ENCODE measurements around the gene STPG4.

STPG4 gene

DNA sequence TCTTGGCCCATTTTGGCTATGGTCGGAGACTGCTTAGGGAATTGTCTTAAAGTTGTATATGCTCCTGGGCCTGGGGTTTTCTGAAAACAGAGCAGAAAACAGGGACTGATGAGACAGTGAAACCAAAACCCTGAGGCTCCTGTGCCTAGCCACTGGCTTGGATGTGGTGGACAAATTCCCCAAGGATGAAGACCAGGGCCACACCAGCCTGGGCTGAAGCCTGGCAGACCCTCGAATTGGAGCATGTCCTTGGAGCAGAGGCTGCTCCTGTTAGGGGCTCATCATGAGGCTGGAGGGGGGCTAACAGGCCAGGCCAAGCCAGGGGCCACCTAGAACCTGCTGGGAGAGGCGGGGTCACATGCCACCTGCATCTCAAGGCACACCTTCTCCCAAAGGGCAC, 68.1 kb downstream of the STPG4 start:
- no peak for DNase-seq (ENCODE audit: low read depth in 2 of 2)

DNA sequence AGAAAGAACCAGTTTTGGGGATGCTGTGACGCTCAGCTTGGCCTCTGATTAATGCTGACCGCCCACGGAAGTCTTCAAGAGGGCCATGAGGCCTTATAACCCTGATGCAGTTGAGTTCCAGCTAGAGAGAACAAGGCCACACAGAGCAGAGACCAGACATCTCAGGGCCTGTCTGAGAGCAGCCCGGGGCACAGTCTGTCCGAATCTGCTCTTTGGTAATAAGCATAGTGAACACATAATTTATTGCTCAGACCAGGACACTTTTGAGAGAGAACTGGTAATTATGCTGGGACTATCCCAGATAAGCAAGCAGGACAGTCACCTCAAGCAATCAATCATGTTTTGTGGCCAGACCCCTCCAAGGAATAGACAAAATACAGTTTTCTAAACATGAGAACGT, 68.5 kb downstream of the STPG4 start:
- no peak for DNase-seq (ENCODE audit: low read depth in 2 of 2)

GRCh38 chr2:47086054-47086471, 69.0 kb downstream of the STPG4 start:
- no peak for DNase-seq (ENCODE audit: low read depth in 2 of 2)

DNA sequence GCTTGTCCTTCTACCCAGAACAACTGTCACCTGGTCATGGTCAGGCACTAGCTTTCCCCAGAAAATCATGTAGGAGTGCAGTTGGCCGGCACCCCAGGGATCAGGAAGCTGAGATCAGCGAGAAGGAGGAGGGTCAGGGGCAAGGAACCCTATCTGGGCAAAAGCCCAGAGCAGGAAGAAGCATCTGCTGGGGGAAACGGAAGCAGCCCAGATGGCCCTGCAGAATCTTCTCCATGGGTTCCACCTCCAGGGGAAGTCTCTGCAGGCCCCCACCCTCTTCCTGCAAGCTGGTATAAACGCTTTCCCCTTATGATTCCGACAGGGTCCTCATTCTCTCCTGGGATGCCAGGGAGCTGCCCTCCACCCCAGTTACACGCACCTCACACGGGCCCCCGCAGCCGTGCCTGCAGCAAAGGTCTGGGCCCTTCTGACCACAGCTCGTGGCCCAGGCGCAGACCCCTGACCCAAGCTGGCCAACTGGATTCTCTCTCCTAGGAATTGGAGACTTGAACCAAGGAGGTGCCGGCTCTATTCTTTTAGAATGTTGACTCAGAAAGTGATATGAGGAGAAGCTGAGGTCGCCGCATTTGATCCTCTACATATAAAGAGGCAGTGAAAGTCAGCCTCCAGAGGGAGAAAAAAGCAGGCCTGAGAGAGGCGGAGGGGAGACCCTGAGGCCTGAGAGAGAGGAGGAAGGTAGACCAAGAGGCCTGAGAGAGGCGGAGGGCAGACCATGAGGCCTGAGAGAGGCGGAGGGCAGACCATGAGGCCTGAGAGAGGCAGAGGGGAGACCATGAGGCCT, 71.0 kb downstream of the STPG4 start:
- DNase-seq (ENCODE audit: low read depth in 2 of 2), result no peak

DNA sequence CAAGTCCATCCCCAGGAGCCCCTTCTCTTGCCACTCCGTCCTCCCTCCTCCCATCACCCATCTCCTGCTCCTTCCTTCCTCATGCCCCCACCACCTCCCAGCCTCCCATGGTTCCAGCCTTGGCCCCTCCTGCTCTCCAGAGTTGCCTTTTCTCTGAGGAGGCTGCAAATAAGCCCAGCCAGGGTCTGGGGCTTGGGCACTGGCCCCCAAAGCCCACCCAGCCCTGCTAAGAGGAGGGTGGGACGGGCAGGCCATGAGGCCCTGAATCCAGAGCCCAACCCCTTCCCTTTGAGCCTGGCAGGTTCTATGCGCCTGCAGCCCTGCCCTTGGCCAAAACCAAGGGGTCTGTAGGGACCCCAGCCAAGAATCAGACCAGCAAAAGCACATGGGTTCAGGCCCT, 71.6 kb downstream of the STPG4 start:
- DNase-seq (ENCODE audit: low read depth in 2 of 2), result no peak

- no peak for DNase-seq (ENCODE audit: low read depth in 2 of 2)
Observed at GRCh38 chr2:47083005-47083404, 72.1 kb downstream of the STPG4 start.

DNA sequence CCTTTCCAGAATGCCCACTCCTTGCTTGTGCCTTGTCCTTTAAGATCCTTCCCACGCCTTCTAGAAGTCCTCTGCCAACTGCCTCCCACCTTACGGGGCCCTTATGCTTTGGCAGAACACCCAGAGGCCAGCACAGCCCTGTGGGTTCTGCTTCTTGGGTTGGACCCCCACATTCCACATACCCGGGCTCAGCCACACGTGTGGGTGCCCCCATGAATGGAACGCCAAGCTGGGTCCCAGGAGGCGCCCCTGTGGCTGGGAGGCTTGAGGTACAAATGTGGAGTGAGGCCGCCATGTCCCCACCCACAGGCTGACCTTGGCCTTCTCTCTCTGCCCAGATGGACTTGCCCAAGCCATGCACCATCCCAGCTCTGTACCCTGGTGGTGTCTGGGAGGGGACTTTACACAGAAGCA, 74.2 kb downstream of the STPG4 start:
- DNase-seq (ENCODE audit: low read depth in 2 of 2), result no peak

DNA sequence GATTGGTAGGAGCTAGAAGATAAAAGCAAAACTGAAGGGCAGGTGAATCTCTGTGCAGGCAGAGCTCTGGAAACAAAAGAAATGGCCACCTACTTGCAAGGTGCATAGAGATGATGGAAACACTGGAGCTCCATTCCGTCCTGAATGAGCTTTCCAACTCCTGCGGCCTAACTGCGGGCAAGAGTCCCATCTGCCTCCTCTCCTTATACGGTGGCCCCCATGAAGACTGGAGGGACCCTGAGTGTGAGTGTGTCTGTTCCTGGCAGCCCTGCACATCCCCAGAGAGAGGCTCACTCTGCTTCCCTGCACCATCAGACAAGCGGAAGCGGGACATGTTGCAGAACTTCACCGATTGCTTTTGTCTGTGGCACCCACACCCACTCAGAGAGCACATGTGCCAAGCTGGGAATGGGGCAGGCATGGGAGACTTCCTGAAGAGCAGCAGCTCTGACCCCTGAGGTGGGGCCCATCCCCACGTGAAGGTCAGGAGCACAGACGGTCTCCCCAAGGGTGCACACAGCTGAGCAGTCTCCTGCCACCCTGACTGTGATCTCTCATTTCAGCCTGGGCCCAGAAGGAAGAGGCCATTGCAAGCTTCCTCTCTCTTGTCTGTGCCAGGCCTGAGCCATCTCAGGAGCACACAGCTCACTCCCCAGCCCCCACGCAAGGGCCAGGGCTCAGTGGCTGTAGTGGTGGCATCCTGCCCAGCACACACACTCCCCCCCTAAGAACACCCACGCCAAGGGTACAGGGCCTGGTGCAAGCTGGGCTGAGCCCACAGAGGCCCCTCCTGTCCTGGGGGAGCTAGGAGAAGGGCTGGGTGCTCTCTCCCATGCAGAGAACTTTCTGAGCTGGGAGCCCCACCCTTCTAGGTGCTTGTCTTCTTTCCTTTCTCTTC, 75.3 kb downstream of the STPG4 start:
- no peak for DNase-seq (ENCODE audit: low read depth in 2 of 2)

DNA sequence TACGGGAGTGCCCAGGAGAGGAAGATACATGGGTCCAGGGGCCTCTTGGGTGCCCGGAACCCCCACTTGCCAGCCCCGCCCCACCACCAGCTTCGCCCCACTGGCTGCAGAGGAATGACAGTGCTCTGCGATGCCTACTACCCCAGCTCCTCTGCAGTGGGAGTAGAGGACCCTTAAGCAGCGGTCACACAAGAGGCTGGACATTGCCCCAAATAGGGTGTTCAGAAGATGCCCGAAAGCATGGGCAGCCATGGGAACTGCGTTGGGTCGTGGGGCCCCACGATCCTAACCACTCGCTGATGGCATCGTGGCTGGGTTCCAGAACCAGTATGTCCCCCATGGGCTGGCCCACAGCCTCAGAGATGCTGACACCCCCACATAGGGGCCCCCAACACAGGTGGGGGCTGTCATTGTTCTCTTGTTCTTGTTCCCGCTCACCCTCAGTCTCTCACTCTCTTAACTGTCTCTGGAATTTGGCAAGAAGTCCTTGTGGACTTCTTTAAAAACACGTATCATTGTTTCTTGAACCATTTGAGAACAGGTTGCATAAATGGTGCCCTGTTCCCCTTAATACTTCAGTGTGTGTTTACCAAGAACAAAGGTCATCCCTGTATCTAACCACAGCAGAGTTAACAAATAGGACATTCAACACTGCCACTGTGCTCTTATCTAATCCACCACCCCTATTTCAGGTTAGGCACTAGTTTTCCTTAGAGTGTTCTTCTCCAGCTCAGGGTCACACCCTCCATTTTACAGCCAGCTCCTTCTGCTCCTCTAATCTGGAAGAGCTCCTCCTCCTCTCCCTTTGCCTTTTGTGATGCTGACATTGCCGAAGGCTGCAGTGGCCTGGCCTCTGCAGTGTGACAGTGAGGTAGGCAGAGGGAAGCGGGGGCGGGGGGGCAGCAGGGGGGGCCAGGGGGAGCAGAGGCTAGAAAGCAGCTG, 76.3 kb downstream of the STPG4 start:
- no peak for DNase-seq (ENCODE audit: low read depth in 2 of 2)

DNA sequence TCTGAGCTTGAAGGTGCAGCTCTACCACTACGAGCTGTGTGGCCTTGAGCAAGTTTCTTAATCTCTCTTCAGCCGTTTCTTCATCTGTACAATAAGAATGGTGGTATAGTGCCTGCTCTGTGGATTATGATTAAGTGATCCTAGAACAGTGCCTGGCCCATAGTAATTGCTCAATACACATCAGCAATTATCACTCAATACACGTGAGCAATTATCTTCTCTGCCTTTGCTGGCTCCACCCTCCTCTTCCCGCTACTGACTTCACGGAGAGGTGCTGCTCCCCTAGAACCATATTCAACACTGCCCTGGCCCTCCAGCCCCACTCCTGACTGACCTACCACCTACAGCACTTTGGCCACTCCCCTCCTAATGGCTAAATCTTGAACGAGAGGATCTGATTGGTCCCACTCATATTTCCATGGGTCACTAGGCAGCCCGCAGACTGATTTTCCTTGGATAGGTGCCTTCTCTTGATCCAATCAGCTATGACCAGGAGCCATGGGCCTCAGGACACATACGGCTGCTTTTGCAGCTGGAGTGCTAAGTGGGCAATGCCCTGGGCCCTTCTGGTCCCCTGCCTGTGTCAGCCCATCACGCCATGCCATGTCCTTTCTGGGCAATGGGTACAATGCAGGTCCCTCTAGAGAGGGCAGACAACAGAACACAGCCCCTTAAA, 77.5 kb downstream of the STPG4 start:
- DNase-seq (ENCODE audit: low read depth in 2 of 2), result no peak

DNA sequence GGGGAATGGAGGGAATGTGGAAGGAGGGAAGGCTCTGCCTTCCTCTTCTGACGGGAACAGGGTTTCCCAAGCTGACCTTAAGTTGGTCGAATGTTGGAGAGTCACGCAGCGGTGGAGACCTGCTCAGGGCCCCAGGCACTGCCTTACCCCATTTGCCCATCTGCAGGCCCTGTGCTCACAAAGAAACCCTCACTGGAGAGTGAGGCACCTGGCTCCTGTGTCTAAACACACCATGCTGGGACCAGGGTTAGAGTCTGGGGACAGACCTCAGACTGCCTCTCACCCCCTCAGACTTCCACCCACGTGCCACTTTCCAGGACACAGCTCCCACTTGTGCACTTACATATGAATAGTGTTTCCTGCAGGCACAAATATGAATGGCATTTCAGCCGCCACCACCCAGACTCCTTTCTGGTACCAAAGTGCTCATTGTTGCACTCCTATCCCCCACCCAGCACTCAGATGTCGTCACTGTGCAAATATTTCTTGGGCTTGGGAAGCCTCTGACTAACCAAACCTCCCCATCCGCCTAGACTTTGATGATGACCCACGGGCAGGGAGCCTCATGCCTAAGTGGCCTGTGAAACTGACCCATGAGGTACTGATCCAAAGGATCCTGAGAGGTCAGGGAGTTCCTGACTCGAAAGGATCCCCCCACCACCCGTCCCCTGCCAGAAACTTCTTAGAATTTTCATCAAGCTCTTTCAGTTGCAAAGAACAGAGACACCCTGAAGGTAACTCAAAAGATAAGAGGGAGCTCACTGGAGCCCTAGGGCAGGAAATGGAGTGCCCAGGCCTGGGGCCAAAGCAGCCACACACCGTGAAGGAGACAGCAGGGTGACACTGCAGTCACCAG, 78.3 kb downstream of the STPG4 start:
- DNase-seq (ENCODE audit: low read depth in 2 of 2), result no peak

DNA sequence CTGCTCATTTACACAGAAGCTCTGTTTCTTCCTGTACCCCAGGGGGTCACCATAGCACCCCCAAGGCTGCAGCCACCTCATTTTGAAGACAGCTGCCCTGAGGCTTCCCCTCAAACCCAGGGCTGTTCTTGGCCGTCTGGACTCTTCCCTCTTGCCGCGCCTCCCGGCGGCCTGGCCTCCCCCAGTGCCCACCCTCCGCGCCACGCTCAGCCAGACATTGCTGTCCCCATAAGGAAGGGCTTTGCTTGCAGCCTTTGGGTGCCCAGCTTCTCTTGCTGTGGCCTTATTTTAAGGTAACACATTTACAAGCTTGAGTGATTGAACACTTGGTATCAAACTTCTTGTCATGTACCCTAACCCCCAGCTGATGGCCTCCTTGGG, 79.0 kb downstream of the STPG4 start:
- no peak for DNase-seq (ENCODE audit: low read depth in 2 of 2)

- no peak for DNase-seq (ENCODE audit: low read depth in 2 of 2)
Observed at GRCh38 chr2:47075361-47076125, 79.6 kb downstream of the STPG4 start.

DNA sequence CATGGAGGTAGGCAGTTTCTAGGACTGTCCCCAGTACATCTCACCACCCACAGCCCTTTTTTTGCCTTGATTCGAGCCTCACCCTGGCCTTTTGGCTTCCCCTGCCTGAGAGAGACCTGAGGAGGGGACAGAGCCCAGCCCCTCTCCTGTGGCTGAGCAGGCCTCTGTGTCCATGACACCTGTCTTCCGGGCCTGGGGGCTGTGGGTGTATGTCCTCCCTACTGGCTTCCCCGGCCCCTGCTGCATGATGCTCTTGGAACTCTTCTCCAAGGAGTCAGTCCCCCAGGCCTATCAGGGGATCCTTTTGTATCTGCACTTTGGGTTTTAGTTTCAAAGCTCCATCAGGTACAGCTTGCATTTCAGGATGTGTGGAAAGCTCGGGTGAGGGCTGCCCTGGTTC, 80.4 kb downstream of the STPG4 start:
- DNase-seq (ENCODE audit: low read depth in 2 of 2), result no peak

- DNase-seq (ENCODE audit: low read depth in 2 of 2), result no peak
Observed at GRCh38 chr2:47073641-47074040, 81.5 kb downstream of the STPG4 start.

GRCh38 chr2:47073217-47073616, 81.9 kb downstream of the STPG4 start:
- DNase-seq (ENCODE audit: low read depth in 2 of 2), result no peak

- no peak for DNase-seq (ENCODE audit: low read depth in 2 of 2)
Observed at GRCh38 chr2:47072728-47073191, 82.3 kb downstream of the STPG4 start.

DNA sequence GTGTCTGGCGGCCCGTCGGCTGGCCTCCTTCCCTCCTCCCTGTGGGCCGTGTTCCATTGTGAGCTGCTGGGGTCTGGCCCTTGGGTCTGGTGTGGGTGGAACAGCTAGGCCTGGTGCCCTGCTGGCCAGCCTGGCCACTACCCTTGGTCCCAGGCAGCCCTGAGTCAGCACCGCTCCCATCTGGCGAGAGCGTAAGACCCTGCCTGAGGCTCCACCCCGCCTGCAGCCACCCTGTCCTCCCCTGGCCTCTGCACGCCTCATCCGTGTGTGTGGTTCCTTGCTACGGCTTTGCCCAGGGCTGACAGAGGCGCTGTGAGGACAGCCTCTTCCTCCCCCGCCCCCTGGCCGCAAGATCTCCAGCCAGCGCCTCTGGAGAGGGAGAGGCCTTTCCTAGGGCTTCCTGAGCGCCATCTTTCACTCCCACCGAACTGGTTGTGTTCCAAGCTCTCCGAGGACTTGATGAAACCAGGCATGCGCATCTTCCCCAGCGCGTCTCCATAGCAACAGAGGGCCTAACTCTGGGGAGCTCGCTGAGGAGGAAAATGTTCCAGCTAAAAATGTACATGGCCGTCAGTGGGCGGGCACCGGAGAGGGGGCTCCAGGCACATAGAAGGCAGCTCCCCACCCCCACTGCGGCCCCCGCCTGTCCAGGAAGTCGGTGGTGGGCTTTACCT, 83.0 kb downstream of the STPG4 start:
- no peak for DNase-seq (ENCODE audit: low read depth in 2 of 2)
